H1 (cell line): Measurements from ENCODE around the gene CMYA5. TPM values are rescaled to one million over a fixed set of nuclear protein-coding genes. Genes with fewer than 3 reads are reported as not detected.

Experiments used
- CTCF ChIA-PET: fragments of 300-600 bp; sonication (Branson Sonifier 250); formaldehyde crosslinking; loops from one replicate; lab custom pipeline; 2021; ENCODE audit not compliant: partially characterized antibody; lab: Charles Lee
- POLR2A ChIA-PET: fragments of 300-600 bp; sonication (Branson Sonifier 250); formaldehyde crosslinking; loops from one replicate; lab custom pipeline; 2021; ENCODE audit warnings: inconsistent platforms; ENCODE audit not compliant: partially characterized antibody; lab: Charles Lee
- DNase-seq, 2 experiments: peaks; one replicate each; pipeline versions ENCODE4 v3.0.0 to v3.0.0-alpha.2; 2010 to 2022; ENCODE audit warnings: low spot score in 2 of 2, low read depth in 1 of 2, mixed read lengths in 1 of 2
- FAIRE-seq: peaks from 2 replicates; lab custom pipeline; 2011; peaks lifted over from hg19 to GRCh38; lab: Jason Lieb, UNC
- H2AFZ ChIP-seq: 2 replicates; pipeline ENCODE4 v1.8.1; 2012; ENCODE audit warnings: low read length, inconsistent platforms
- H2AK5ac ChIP-seq: 2 replicates; pipeline ENCODE4 v1.6.1; 2013; ENCODE audit warnings: low read depth, low read length
- H2BK120ac ChIP-seq: replicated peaks from 2 replicates; pipeline ENCODE3; 2013; ENCODE audit warnings: low read depth, low read length, inconsistent platforms
- H2BK12ac ChIP-seq: 2 replicates; pipeline ENCODE4 v1.6.1; 2013; ENCODE audit warnings: low read depth, low read length
- H2BK15ac ChIP-seq: 2 replicates; pipeline ENCODE4 v1.6.1; 2013; ENCODE audit warnings: low read length
- H2BK20ac ChIP-seq: 2 replicates; pipeline ENCODE4 v1.6.1; 2013; ENCODE audit warnings: low read length
- H2BK5ac ChIP-seq: 2 replicates; pipeline ENCODE4 v1.6.1; 2013; ENCODE audit warnings: low read depth, low read length
- H3K14ac ChIP-seq: 2 replicates; pipeline ENCODE4 v1.6.1; 2013; ENCODE audit warnings: inconsistent platforms; ENCODE audit not compliant: insufficient read length
- H3K18ac ChIP-seq: 2 replicates; pipeline ENCODE4 v1.6.1; 2013; ENCODE audit warnings: low read length; ENCODE audit errors: extremely low read depth
- H3K23ac ChIP-seq: 2 replicates; pipeline ENCODE4 v1.6.1; 2013; ENCODE audit warnings: inconsistent platforms; ENCODE audit not compliant: insufficient read length
- H3K23me2 ChIP-seq: 2 replicates; pipeline ENCODE4 v1.6.1; 2013; ENCODE audit warnings: low read depth, low read length
- H3K27ac ChIP-seq: 2 replicates; pipeline ENCODE4 v1.6.1; 2011; ENCODE audit warnings: low read depth, low read length, inconsistent platforms
- H3K27me3 ChIP-seq, 4 experiments: replicated peaks in 1 of 4; 1 replicate in 1 of 4; 2 replicates in 3 of 4; pipeline versions ENCODE4 v1.6.1 to v1.8.1; 2011 to 2013; ENCODE audit warnings: low read length in 3 of 4, mild to moderate bottlenecking in 3 of 4, inconsistent platforms in 2 of 4, mixed read lengths in 2 of 4, moderate library complexity in 1 of 4; ENCODE audit not compliant: control insufficient read depth in 3 of 4, insufficient read depth in 3 of 4; ENCODE audit errors: extremely low read depth in 1 of 4
- H3K36me3 ChIP-seq, 4 experiments: 2 replicates each; pipeline versions ENCODE4 v1.6.1 to v1.8.1; 2011 to 2013; ENCODE audit warnings: mild to moderate bottlenecking in 4 of 4, low read length in 3 of 4, moderate library complexity in 2 of 4, control low read depth in 1 of 4, inconsistent platforms in 1 of 4; ENCODE audit not compliant: insufficient read depth in 4 of 4, control insufficient read depth in 2 of 4
- H3K4ac ChIP-seq: replicated peaks from 2 replicates; pipeline ENCODE3; 2013; ENCODE audit warnings: low read length, low read depth, mixed read lengths, inconsistent platforms; ENCODE audit not compliant: insufficient read length
- H3K4me1 ChIP-seq, 4 experiments: replicated peaks in 1 of 4; 1 replicate in 1 of 4; 2 replicates in 3 of 4; pipeline versions ENCODE4 v1.6.1 to v1.8.1; 2011 to 2013; ENCODE audit warnings: low read length in 3 of 4, inconsistent platforms in 2 of 4, mixed read lengths in 1 of 4; ENCODE audit not compliant: insufficient read depth in 4 of 4, control insufficient read depth in 3 of 4
- H3K4me2 ChIP-seq, 2 experiments: 2 replicates each; pipeline versions ENCODE4 v1.6.1 to v1.8.1; 2011 to 2013; ENCODE audit warnings: low read depth in 2 of 2, low read length in 2 of 2, control low read depth in 1 of 2, inconsistent platforms in 1 of 2, mild to moderate bottlenecking in 1 of 2; ENCODE audit not compliant: insufficient read depth in 1 of 2
- H3K4me3 ChIP-seq, 4 experiments: fragments of 200-600, 300-600 bp in 1 of 4; sonication (generic), shearing (Covaris generic), sonication (Bioruptor Twin) in 1 of 4; 2 replicates each; pipeline versions ENCODE4 v1.5.1 to v1.8.1; 2011 to 2016; ENCODE audit warnings: low read length in 4 of 4, low read depth in 3 of 4, control low read depth in 2 of 4, inconsistent platforms in 2 of 4, mild to moderate bottlenecking in 2 of 4, mixed read lengths in 1 of 4, moderate library complexity in 1 of 4; ENCODE audit not compliant: insufficient read depth in 2 of 4; ENCODE audit errors: extremely low read depth in 1 of 4
- H3K56ac ChIP-seq: replicated peaks from 2 replicates; pipeline ENCODE3; 2013; ENCODE audit warnings: low read depth, mild to moderate bottlenecking, mixed read lengths, low read length, inconsistent platforms; ENCODE audit not compliant: insufficient read length
- H3K79me1 ChIP-seq: 2 replicates; pipeline ENCODE4 v1.6.1; 2013; ENCODE audit warnings: low read depth, low read length, control low read depth
- H3K79me2 ChIP-seq, 2 experiments: 2 replicates each; pipeline versions ENCODE4 v1.6.1 to v1.8.1; 2012 to 2013; ENCODE audit warnings: low read length in 2 of 2, mild to moderate bottlenecking in 2 of 2, inconsistent platforms in 1 of 2; ENCODE audit not compliant: insufficient read depth in 2 of 2, control insufficient read depth in 1 of 2
- H3K9ac ChIP-seq, 4 experiments: replicated peaks in 1 of 4; 1 replicate in 1 of 4; 2 replicates in 3 of 4; pipeline versions ENCODE4 v1.6.1 to v1.8.1; 2011 to 2013; ENCODE audit warnings: low read depth in 3 of 4, low read length in 3 of 4, control low read depth in 2 of 4, mild to moderate bottlenecking in 2 of 4, moderate library complexity in 2 of 4, inconsistent platforms in 1 of 4; ENCODE audit errors: extremely low read depth in 1 of 4
- H3K9me3 ChIP-seq, 2 experiments: 2 replicates each; pipeline versions ENCODE4 v1.6.1 to v1.8.1; 2012 to 2013; ENCODE audit warnings: mild to moderate bottlenecking in 2 of 2, moderate library complexity in 2 of 2, control low read depth in 1 of 2, inconsistent platforms in 1 of 2, low read depth in 1 of 2, low read length in 1 of 2, mixed read lengths in 1 of 2; ENCODE audit not compliant: insufficient read depth in 2 of 2
- H4K20me1 ChIP-seq, 2 experiments: replicated peaks in 1 of 2; 2 replicates each; pipeline versions ENCODE3 to v1.8.1; 2011 to 2013; ENCODE audit warnings: inconsistent platforms in 2 of 2, low read length in 2 of 2, mild to moderate bottlenecking in 1 of 2; ENCODE audit not compliant: insufficient read depth in 2 of 2, control insufficient read depth in 1 of 2
- H4K5ac ChIP-seq: 2 replicates; pipeline ENCODE4 v1.6.1; 2013; ENCODE audit warnings: low read length, low read depth, mixed read lengths, inconsistent platforms; ENCODE audit not compliant: insufficient read length
- H4K8ac ChIP-seq: 2 replicates; pipeline ENCODE4 v1.8.0; 2013; ENCODE audit warnings: mild to moderate bottlenecking, moderate library complexity, low read length, inconsistent platforms; ENCODE audit not compliant: insufficient read depth; ENCODE audit errors: extremely low read depth
- H4K91ac ChIP-seq: replicated peaks from 2 replicates; pipeline ENCODE3; 2013; ENCODE audit warnings: low read length, mixed read lengths, inconsistent platforms; ENCODE audit not compliant: insufficient read length
- GABPA ChIP-seq: IDR thresholded peaks from 2 replicates; pipeline ENCODE4 v1.6.1; 2011; ENCODE audit warnings: mild to moderate bottlenecking, low read length, moderate library complexity, borderline replicate concordance; ENCODE audit not compliant: insufficient read depth
- SUZ12 ChIP-seq: fragments of 200-600 bp; sonication (generic); IDR thresholded peaks from 2 replicates; pipeline ENCODE4 v1.6.1; 2012; ENCODE audit warnings: mild to moderate bottlenecking, inconsistent platforms, low read length, moderate library complexity, mixed read lengths
- YY1 ChIP-seq: IDR thresholded peaks from 2 replicates; pipeline ENCODE4 v1.6.1; 2011; ENCODE audit warnings: low read depth, mild to moderate bottlenecking, low read length
- WGBS, 2 experiments: shearing (Covaris generic) in 1 of 2; methylation state at CpG; one replicate each; pipeline versions ENCODE4 v1.1.6 to v1.1.7; 2013 to 2015; ENCODE audit warnings: low lambda C conversion rate in 2 of 2, mixed read lengths in 2 of 2, inconsistent platforms in 1 of 2, low coverage in 1 of 2, missing lambda C conversion rate in 1 of 2; ENCODE audit not compliant: insufficient replicate concordance in 2 of 2, insufficient coverage in 1 of 2, insufficient read length in 1 of 2; ENCODE audit errors: extremely low coverage in 1 of 2, missing lambda C conversion rate in 1 of 2; 5-methylcytosine and 5-hydroxymethylcytosine counted together
- polyA plus RNA-seq, 7 experiments: library from polyadenylated mRNA; depleted of rRNA in 3 of 7; stranded (reverse) in 5 of 7; unstranded in 2 of 7; fragments of >200 nt in 5 of 7; fragments of 200-250 nt in 2 of 7; gene quantifications; 1 replicate in 5 of 7; 2 replicates in 1 of 7; 4 replicates in 1 of 7; pipeline versions ENCODE4 v1.2.1 to v1.2.3, GENCODE V29; 2011 to 2013; ENCODE audit warnings: missing spikeins in 2 of 7, mixed read lengths in 2 of 7
- total RNA-seq: library from RNA; stranded (reverse); fragmentation: NEBNext Ultra II Directional; extraction: Animal tissue kit (Norgen Biotek cat#: 25700); gene quantifications from 2 replicates; pipeline ENCODE4 v1.2.1, GENCODE V29; 2021

The CMYA5 gene
- total and polyA plus RNA-seq, 2 of the 8 experiments (the other 6 are each of a cell fraction or from before 2014, with no cell fraction given): 0.88 to 0.95 TPM

- Histone ChIP-seq H2AK5ac (no peak overlapping the region), H3K9me3 (no peaks in the 10 kb centered on the region), H3K4ac (no peak overlapping the region), H3K36me3 (peaks cover 0 to 35% (median 10%) of the 10 kb centered on the region in 4 experiments; a peak in 6 of 8 replicates), H3K23me2 (no peaks in the 10 kb centered on the region), H3K18ac (no peak overlapping the region), H2AFZ (no peak overlapping the region), H3K4me2 (no peak overlapping the region), H3K14ac (no peak overlapping the region), H4K20me1 (no peaks in the 10 kb centered on the region), H3K27ac (no peak overlapping the region), H2BK12ac (no peak overlapping the region), H3K79me2 (peaks cover 0 to 6% of the 10 kb centered on the region in 2 experiments; a peak in 2 of 4 replicates), H2BK120ac (no peak overlapping the region), H4K91ac (no peak overlapping the region), H3K27me3 (no peaks in the 10 kb centered on the region), H2BK5ac (no peak overlapping the region), H4K5ac (no peak overlapping the region), H3K79me1 (no peaks in the 10 kb centered on the region), H3K56ac (no peak overlapping the region), H3K4me1 (no peaks in the 10 kb centered on the region), H3K4me3 (no peak overlapping the region), H2BK15ac (no peak overlapping the region), H2BK20ac (no peak overlapping the region), H4K8ac (no peak overlapping the region), H3K9ac (no peak overlapping the region), H3K23ac (no peak overlapping the region)
- no peak for TF ChIP-seq GABPA
- TF ChIP-seq YY1: no peak
- TF ChIP-seq SUZ12: no peak
- 100% methylated on average over 1 of the region's 1 CpG; no CpG with 5 or more reads in 1 of the 2 experiments for WGBS, 2 experiments
- CTCF ChIA-PET: no interaction called here
- no peak for FAIRE-seq
- POLR2A ChIA-PET: interaction anchor here (0.6 kb wide), 1 partner anchor 22 kb away, joined by 3 read pairs; no protein-coding TSS in a partner anchor
- no peak for DNase-seq
Observed at GRCh38 chr5:79642210-79642609, 47.4 kb upstream of the CMYA5 start.
